Left ventricle myocardium inferior (tissue), 1 donor: ENCODE measurements around the gene H6PD. TPM values are rescaled to one million over a fixed set of nuclear protein-coding genes. Genes with fewer than 3 reads are reported as not detected.

Experiments used
- DNase-seq: peaks from one replicate; pipeline ENCODE4 v3.0.0-alpha.2; 2020
- H3K27ac ChIP-seq: fragments of 200-600 bp; replicated peaks from 2 replicates; pipeline ENCODE4 v1.8.0; 2021
- H3K27me3 ChIP-seq: fragments of 200-600 bp; 2 replicates; pipeline ENCODE4 v1.8.0; 2021; ENCODE audit warnings: low read depth
- H3K36me3 ChIP-seq: fragments of 200-600 bp; 2 replicates; pipeline ENCODE4 v1.8.0; 2021
- H3K4me1 ChIP-seq: fragments of 200-600 bp; 2 replicates; pipeline ENCODE4 v1.8.0; 2021
- H3K4me3 ChIP-seq: fragments of 200-600 bp; 2 replicates; pipeline ENCODE4 v1.8.0; 2021; ENCODE audit warnings: mild to moderate bottlenecking, moderate library complexity
- H3K9me3 ChIP-seq: fragments of 200-600 bp; replicated peaks from 2 replicates; pipeline ENCODE4 v1.8.0; 2021
- CTCF ChIP-seq: fragments of 200-600 bp; IDR thresholded peaks from 2 replicates; pipeline ENCODE4 v1.8.0; 2021; ENCODE audit warnings: antibody characterized with exemption, mild to moderate bottlenecking, borderline replicate concordance
- intact Hi-C: fragments of 100-400 bp; cut with micrococcal nuclease; formaldehyde crosslinking; loops from one replicate; pipeline ENCODE4 v1.11.0; 2022
- total RNA-seq: library from RNA; stranded (reverse); fragmentation: NEBNext Ultra II Directional; extraction: Animal tissue kit (Norgen Biotek cat#: 25700); gene quantifications from one replicate; pipeline ENCODE4 v1.2.1, GENCODE V29; 2021
- donor health status: DM: no; HTN: yes; CAD: no; lungs with severe emphysema.

H6PD gene
- total RNA-seq, 1 donor from 2014 or later = 21.9 TPM

- H3K9me3 ChIP-seq = no peaks in the 10 kb centered on the region
- H3K27ac ChIP-seq = no peak overlapping the region
- H3K27me3 ChIP-seq = no peaks in the 10 kb centered on the region
- peaks cover 50% of the 10 kb centered on the region for H3K36me3 ChIP-seq
- H3K4me3 ChIP-seq = no peak overlapping the region
- no peak for DNase-seq
- H3K4me1 ChIP-seq = peaks cover 2% of the 10 kb centered on the region
- no peak for TF ChIP-seq CTCF
- intact Hi-C loops = no loop called here
Observed at GRCh38 chr1:9261496-9261895, 26.9 kb downstream of the H6PD start.

GRCh38 chr1:9262096-9262986 lies 27.8 kb downstream of the H6PD start:
- Histone ChIP-seq H3K9me3 (no peaks in the 10 kb centered on the region), H3K27me3 (no peaks in the 10 kb centered on the region), H3K36me3 (peaks cover 47% of the 10 kb centered on the region), H3K4me1 (peaks cover 7% of the 10 kb centered on the region), H3K4me3 (no peak overlapping the region), H3K27ac (no peak overlapping the region)
- intact Hi-C loops = no loop called here
- no peak for TF ChIP-seq CTCF
- no peak for DNase-seq

- Histone ChIP-seq H3K36me3 (peaks cover 47% of the 10 kb centered on the region), H3K27me3 (no peaks in the 10 kb centered on the region), H3K4me3 (no peak overlapping the region), H3K9me3 (no peaks in the 10 kb centered on the region), H3K27ac (no peak overlapping the region), H3K4me1 (peaks cover 7% of the 10 kb centered on the region)
- intact Hi-C loops = no loop called here
- TF ChIP-seq CTCF = no peak
- DNase-seq = no peak
Observed at GRCh38 chr1:9263276-9263855, 28.8 kb downstream of the H6PD start.

GRCh38 chr1:9263984-9264872 lies 29.7 kb downstream of the H6PD start:
- Histone ChIP-seq H3K27me3 (no peaks in the 10 kb centered on the region), H3K36me3 (peaks cover 47% of the 10 kb centered on the region), H3K9me3 (no peaks in the 10 kb centered on the region), H3K4me3 (no peak overlapping the region), H3K27ac (no peak overlapping the region), H3K4me1 (peaks cover 12% of the 10 kb centered on the region)
- intact Hi-C loops = no loop called here
- TF ChIP-seq CTCF = no peak
- DNase-seq = no peak

DNA sequence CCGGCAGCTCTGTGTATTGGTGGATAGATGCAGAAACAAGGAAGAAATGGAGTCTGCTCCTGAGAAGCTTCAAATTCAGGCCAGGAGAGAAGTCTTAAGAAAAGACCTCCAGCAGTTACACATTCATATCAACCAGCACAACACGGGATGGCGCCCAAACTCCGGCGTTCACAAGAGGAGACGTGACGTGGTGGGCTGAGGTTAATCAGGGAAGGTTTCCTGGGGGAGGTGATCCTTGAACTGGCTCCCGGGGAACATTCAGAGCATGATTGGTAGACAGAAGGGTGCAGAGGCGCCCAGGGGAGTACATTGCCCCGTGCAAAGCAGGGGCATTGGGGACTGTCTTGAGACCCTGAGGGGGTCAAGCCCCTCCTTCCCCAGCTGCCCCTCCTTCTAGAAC lies 30.5 kb downstream of the H6PD start:
- peaks cover 20% of the 10 kb centered on the region for H3K4me1 ChIP-seq
- no peak overlapping the region for H3K27ac ChIP-seq
- DNase-seq = no peak
- H3K4me3 ChIP-seq = no peak overlapping the region
- intact Hi-C loops = no loop called here
- peaks cover 47% of the 10 kb centered on the region for H3K36me3 ChIP-seq
- TF ChIP-seq CTCF = no peak
- no peaks in the 10 kb centered on the region for H3K27me3 ChIP-seq
- no peaks in the 10 kb centered on the region for H3K9me3 ChIP-seq
